Skin epidermis (tissue), 12 donors: Measurements from ENCODE around the gene PDZD2.
"Not testable (repeated sequence)": the region's sequence is repeated elsewhere in the genome, so short reads cannot be mapped to it uniquely, and the experiment has no call there.

ENCODE experiments used
- H3K27ac ChIP-seq, 21 experiments: fragments of 200-600 bp; sonication (generic) in 11 of 21; one replicate each; pipeline ENCODE4 v1.5.0; 2020; ENCODE audit warnings: mild to moderate bottlenecking in 3 of 21, inconsistent platforms in 2 of 21, moderate library complexity in 2 of 21
- H3K4me3 ChIP-seq, 7 experiments: fragments of 200-600 bp; sonication (generic) in 2 of 7; one replicate each; pipeline ENCODE4 v1.5.0; 2020; ENCODE audit warnings: inconsistent platforms in 2 of 7, mild to moderate bottlenecking in 2 of 7, moderate library complexity in 1 of 7

Gene PDZD2

GRCh38 chr5:32014096-32014745, 375.3 kb downstream of the PDZD2 start:
- H3K27ac ChIP-seq: no peak overlapping the region

GRCh38 chr5:32015262-32015661, 376.3 kb downstream of the PDZD2 start:
- H3K27ac ChIP-seq, H3K4me3 ChIP-seq: not testable (repeated sequence)

More at GRCh38 chr5:32014096-32014745, 375.3 kb downstream of the PDZD2 start:
- H3K4me3 ChIP-seq: no peak overlapping the region

- H3K27ac ChIP-seq: peak overlapping the region in 10 of 21 experiments; percentile 3 to 58 (median 22)
- no peak overlapping the region for H3K4me3 ChIP-seq
Measured at GRCh38 chr5:32017692-32018367, 378.9 kb downstream of the PDZD2 start.

GRCh38 chr5:32018476-32019436, 379.8 kb downstream of the PDZD2 start:
- H3K27ac ChIP-seq: peak overlapping the region in 11 of 21 experiments; percentile 3 to 58 (median 22)

GRCh38 chr5:32020271-32020670, 381.3 kb downstream of the PDZD2 start:
- Histone ChIP-seq H3K4me3 (peak overlapping the region in 2 of 7 experiments; percentile 17 to 18), H3K27ac (peak overlapping the region in 8 of 21 experiments; percentile 14 to 90 (median 37))

More at GRCh38 chr5:32018476-32019436, 379.8 kb downstream of the PDZD2 start:
- H3K4me3 ChIP-seq: no peak overlapping the region

GRCh38 chr5:32020946-32021345, 382.0 kb downstream of the PDZD2 start:
- H3K27ac ChIP-seq: no peak overlapping the region
- H3K4me3 ChIP-seq: no peak overlapping the region

GRCh38 chr5:32021771-32022170, 382.8 kb downstream of the PDZD2 start:
- no peak overlapping the region for H3K4me3 ChIP-seq
- H3K27ac ChIP-seq: no peak overlapping the region

GRCh38 chr5:32022638-32023037, 383.7 kb downstream of the PDZD2 start:
- no peak overlapping the region for H3K4me3 ChIP-seq
- H3K27ac ChIP-seq: no peak overlapping the region

GRCh38 chr5:32023816-32024215, 384.9 kb downstream of the PDZD2 start:
- Histone ChIP-seq H3K27ac (no peak overlapping the region), H3K4me3 (no peak overlapping the region)

GRCh38 chr5:32024751-32025150, 385.8 kb downstream of the PDZD2 start:
- H3K27ac ChIP-seq: no peak overlapping the region

GRCh38 chr5:32027093-32027716, 388.3 kb downstream of the PDZD2 start:
- Histone ChIP-seq H3K27ac (peak overlapping the region in 10 of 21 experiments; percentile 7 to 78 (median 32)), H3K4me3 (no peak overlapping the region)

More at GRCh38 chr5:32024751-32025150, 385.8 kb downstream of the PDZD2 start:
- no peak overlapping the region for H3K4me3 ChIP-seq

- Histone ChIP-seq H3K4me3 (no peak overlapping the region), H3K27ac (peak overlapping the region in 10 of 21 experiments; percentile 18 to 78 (median 32))
Measured at GRCh38 chr5:32027717-32028458, 389.0 kb downstream of the PDZD2 start.

- peak overlapping the region in 3 of 21 experiments; percentile 6 to 28 (median 19) for H3K27ac ChIP-seq
- H3K4me3 ChIP-seq: no peak overlapping the region
Measured at GRCh38 chr5:32029261-32029660, 390.3 kb downstream of the PDZD2 start.

GRCh38 chr5:32029781-32030180, 390.9 kb downstream of the PDZD2 start:
- Histone ChIP-seq H3K4me3 (no peak overlapping the region), H3K27ac (peak overlapping the region in 3 of 21 experiments; percentile 7 to 33 (median 28))

GRCh38 chr5:32030222-32030621, 391.3 kb downstream of the PDZD2 start:
- Histone ChIP-seq H3K27ac (peak overlapping the region in 4 of 21 experiments; percentile 7 to 34 (median 27)), H3K4me3 (no peak overlapping the region)

GRCh38 chr5:32030686-32031085, 391.8 kb downstream of the PDZD2 start:
- Histone ChIP-seq H3K4me3 (no peak overlapping the region), H3K27ac (peak overlapping the region in 4 of 21 experiments; percentile 7 to 34 (median 16))

GRCh38 chr5:32031089-32031488, 392.2 kb downstream of the PDZD2 start:
- peak overlapping the region in 3 of 21 experiments; percentile 11 to 34 (median 21) for H3K27ac ChIP-seq
- H3K4me3 ChIP-seq: no peak overlapping the region

- H3K27ac ChIP-seq: no peak overlapping the region
- no peak overlapping the region for H3K4me3 ChIP-seq
Measured at GRCh38 chr5:32038523-32038922, 399.6 kb downstream of the PDZD2 start.

GRCh38 chr5:32039133-32039532, 400.2 kb downstream of the PDZD2 start:
- H3K4me3 ChIP-seq, H3K27ac ChIP-seq: not testable (repeated sequence)
